IMR-90 (cell line): ENCODE results near the gene WNT8B. TPM values are rescaled to one million over a fixed set of nuclear protein-coding genes. Genes with fewer than 3 reads are reported as not detected.

Source experiments
- ATAC-seq: fragments of 200-7000 bp; cut with Tn5 transposase; 2 replicates; pipeline ENCODE4 v1.9.1; 2020; ENCODE audit warnings: low read depth, mild to moderate bottlenecking, moderate library complexity
- BruUV-seq: library from RNA; stranded (reverse); fragments of 400-500 nt; replicated peaks from 2 replicates; lab custom pipeline; 2021; lab: Mats Ljungman, UMichigan
- CTCF ChIA-PET: fragments of 300-600 bp; formaldehyde crosslinking; extraction: SDS; loops from one replicate; lab custom pipeline; 2021; ENCODE audit warnings: antibody characterized with exemption; lab: Yijun Ruan, JAX
- POLR2A ChIA-PET: fragments of 300-600 bp; sonication (Branson Sonifier 250); formaldehyde crosslinking; loops from one replicate; lab custom pipeline; 2022; ENCODE audit warnings: antibody characterized with exemption; ENCODE audit not compliant: unreplicated experiment; lab: Charles Lee
- DNase-seq: peaks from one replicate; pipeline ENCODE4 v3.0.0; 2013
- H2AFZ ChIP-seq: replicated peaks from 2 replicates; pipeline ENCODE3; 2013; ENCODE audit warnings: low read length, mild to moderate bottlenecking; ENCODE audit not compliant: poor library complexity
- H2AK5ac ChIP-seq: 2 replicates; pipeline ENCODE4 v1.6.1; 2013; ENCODE audit warnings: low read depth, low read length, inconsistent platforms
- H2AK9ac ChIP-seq: replicated peaks from 2 replicates; pipeline ENCODE3; 2013; ENCODE audit warnings: mild to moderate bottlenecking, low read depth, low read length, moderate library complexity; ENCODE audit not compliant: poor library complexity
- H2BK120ac ChIP-seq: 2 replicates; pipeline ENCODE4 v1.6.1; 2013; ENCODE audit warnings: low read depth, low read length, inconsistent platforms
- H2BK15ac ChIP-seq: 3 replicates; pipeline ENCODE4 v1.6.1; 2013; ENCODE audit warnings: low read depth, low read length, inconsistent platforms
- H2BK20ac ChIP-seq: 2 replicates; pipeline ENCODE4 v1.6.1; 2013; ENCODE audit warnings: low read depth, mild to moderate bottlenecking, inconsistent platforms, low read length, moderate library complexity
- H2BK5ac ChIP-seq: 2 replicates; pipeline ENCODE4 v1.6.1; 2013; ENCODE audit warnings: mild to moderate bottlenecking, low read depth, low read length, inconsistent platforms; ENCODE audit not compliant: poor library complexity, severe bottlenecking
- H3K14ac ChIP-seq: replicated peaks from 2 replicates; pipeline ENCODE4 v1.6.1; 2013; ENCODE audit warnings: low read depth, low read length, inconsistent platforms
- H3K18ac ChIP-seq: 2 replicates; pipeline ENCODE4 v1.6.1; 2013; ENCODE audit warnings: low read depth, low read length, control low read depth
- H3K23ac ChIP-seq: 2 replicates; pipeline ENCODE4 v1.6.1; 2013; ENCODE audit warnings: low read depth, low read length, inconsistent platforms
- H3K27ac ChIP-seq: 2 replicates; pipeline ENCODE4 v1.5.1; 2013; ENCODE audit warnings: mild to moderate bottlenecking, control low read depth, low read length; ENCODE audit not compliant: insufficient read depth
- H3K27me3 ChIP-seq: 2 replicates; pipeline ENCODE4 v1.6.1; 2013; ENCODE audit warnings: low read length; ENCODE audit not compliant: control insufficient read depth, insufficient read depth
- H3K36me3 ChIP-seq: 2 replicates; pipeline ENCODE4 v1.6.1; 2013; ENCODE audit warnings: low read length, mixed read lengths; ENCODE audit not compliant: control insufficient read depth, insufficient read depth
- H3K4ac ChIP-seq: 2 replicates; pipeline ENCODE4 v1.6.1; 2013; ENCODE audit warnings: low read depth, low read length, inconsistent platforms
- H3K4me1 ChIP-seq: 2 replicates; pipeline ENCODE4 v1.6.1; 2013; ENCODE audit warnings: low read length, mixed read lengths; ENCODE audit not compliant: control insufficient read depth, insufficient read depth
- H3K4me2 ChIP-seq: 2 replicates; pipeline ENCODE4 v1.6.1; 2013; ENCODE audit warnings: low read depth, mild to moderate bottlenecking, control low read depth, low read length, moderate library complexity
- H3K4me3 ChIP-seq: 2 replicates; pipeline ENCODE4 v1.5.1; 2013; ENCODE audit warnings: low read depth, mild to moderate bottlenecking, control low read depth, low read length, moderate library complexity; ENCODE audit not compliant: insufficient read depth
- H3K56ac ChIP-seq: 2 replicates; pipeline ENCODE4 v1.6.1; 2013; ENCODE audit warnings: low read length, inconsistent platforms; ENCODE audit not compliant: insufficient read depth; ENCODE audit errors: extremely low read depth
- H3K79me1 ChIP-seq, 2 experiments: 2 replicates each; pipeline ENCODE4 v1.6.1; 2013; ENCODE audit warnings: low read length in 2 of 2, inconsistent platforms in 1 of 2, low read depth in 1 of 2
- H3K9ac ChIP-seq: 2 replicates; pipeline ENCODE4 v1.6.1; 2013; ENCODE audit warnings: low read depth, low read length, control low read depth
- H3K9me1 ChIP-seq: 2 replicates; pipeline ENCODE4 v1.6.1; 2013; ENCODE audit warnings: low read length, inconsistent platforms; ENCODE audit not compliant: insufficient read depth
- H3K9me3 ChIP-seq: 2 replicates; pipeline ENCODE4 v1.6.1; 2013; ENCODE audit warnings: low read length; ENCODE audit not compliant: control insufficient read depth, insufficient read depth
- H4K20me1 ChIP-seq: 2 replicates; pipeline ENCODE4 v1.6.1; 2013; ENCODE audit warnings: low read length, inconsistent platforms; ENCODE audit not compliant: insufficient read depth
- H4K5ac ChIP-seq: 2 replicates; pipeline ENCODE4 v1.6.1; 2013; ENCODE audit warnings: mild to moderate bottlenecking, low read depth, low read length, control low read depth
- H4K8ac ChIP-seq, 2 experiments: 2 replicates each; pipeline ENCODE4 v1.6.1; 2013; ENCODE audit warnings: low read depth in 2 of 2, low read length in 2 of 2, control low read depth in 1 of 2, inconsistent platforms in 1 of 2
- H4K91ac ChIP-seq: 2 replicates; pipeline ENCODE4 v1.6.1; 2013; ENCODE audit warnings: low read depth, low read length, inconsistent platforms; ENCODE audit not compliant: insufficient read depth
- BHLHE40 ChIP-seq: fragments of 150-350 bp; IDR thresholded peaks from 2 replicates; pipeline ENCODE4 v1.6.1; 2016; ENCODE audit warnings: mild to moderate bottlenecking, low read depth, low read length
- CEBPB ChIP-seq: IDR thresholded peaks from 2 replicates; pipeline ENCODE4 v1.6.1; 2012; ENCODE audit warnings: low read depth, low read length, improper control_type of control experiment
- CHD1 ChIP-seq: IDR thresholded peaks from 2 replicates; pipeline ENCODE4 v1.6.1; 2012; ENCODE audit warnings: low read depth, low read length, improper control_type of control experiment
- FOS ChIP-seq: fragments of 150-350 bp; IDR thresholded peaks from 2 replicates; pipeline ENCODE4 v1.6.1; 2016; ENCODE audit warnings: low read depth, low read length
- MAFK ChIP-seq: IDR thresholded peaks from 2 replicates; pipeline ENCODE4 v1.6.1; 2012; ENCODE audit warnings: low read depth, low read length, improper control_type of control experiment
- MAZ ChIP-seq: IDR thresholded peaks from 2 replicates; pipeline ENCODE4 v1.6.1; 2012; ENCODE audit warnings: low read depth, mild to moderate bottlenecking, low read length, improper control_type of control experiment, moderate library complexity, borderline replicate concordance
- MXI1 ChIP-seq: IDR thresholded peaks from 2 replicates; pipeline ENCODE4 v1.6.1; 2012; ENCODE audit warnings: low read depth, mild to moderate bottlenecking, low read length, moderate library complexity, borderline replicate concordance
- NFE2L2 ChIP-seq: fragments of 150-350 bp; IDR thresholded peaks from 2 replicates; pipeline ENCODE4 v1.6.1; 2016; ENCODE audit warnings: low read depth, mild to moderate bottlenecking, low read length
- POLR2A ChIP-seq: IDR thresholded peaks from 2 replicates; pipeline ENCODE4 v1.6.1; 2012; ENCODE audit warnings: mild to moderate bottlenecking, low read depth, low read length
- RAD21 ChIP-seq: IDR thresholded peaks from 2 replicates; pipeline ENCODE4 v1.6.1; 2012; ENCODE audit warnings: low read length, improper control_type of control experiment
- RCOR1 ChIP-seq: IDR thresholded peaks from 2 replicates; pipeline ENCODE4 v1.6.1; 2012; ENCODE audit warnings: mild to moderate bottlenecking, low read length, improper control_type of control experiment; ENCODE audit not compliant: insufficient replicate concordance
- RFX5 ChIP-seq: IDR thresholded peaks from 2 replicates; pipeline ENCODE4 v1.8.0; 2012; ENCODE audit warnings: low read depth, mild to moderate bottlenecking, low read length, moderate library complexity
- SMC3 ChIP-seq: fragments of 150-350 bp; IDR thresholded peaks from 2 replicates; pipeline ENCODE4 v1.6.1; 2016; ENCODE audit warnings: low read depth, mild to moderate bottlenecking, antibody characterized with exemption, low read length, moderate library complexity
- WGBS, 2 experiments: methylation state at CpG; one replicate each; pipeline versions ENCODE4 v1.1.5 to v1.1.7; 2013; ENCODE audit warnings: missing lambda C conversion rate in 2 of 2; ENCODE audit not compliant: insufficient read length in 1 of 2; ENCODE audit errors: extremely low coverage in 2 of 2; 5-methylcytosine and 5-hydroxymethylcytosine counted together
- dilution Hi-C: fragments of 300-500 bp; cut with HindIII; formaldehyde crosslinking; loops from one replicate; pipeline ENCODE4 v1.14.3; 2018; ENCODE audit warnings: low sequenced_read_pairs; ENCODE audit not compliant: unreplicated experiment
- in situ Hi-C: fragments of 300-500 bp; cut with MboI; formaldehyde crosslinking; loops from 3 replicates; pipeline ENCODE4 v1.14.3; 2019; ENCODE audit warnings: low sequenced_read_pairs, inconsistent platforms, mixed read lengths
- intact Hi-C: fragments of 100-400 bp; cut with micrococcal nuclease; formaldehyde crosslinking; loops from 2 replicates; pipeline ENCODE4 v1.10.0; 2022
- polyA plus RNA-seq, 3 experiments: library from polyadenylated mRNA; depleted of rRNA; stranded (reverse); fragments of >200 nt; gene quantifications; 2 replicates each; pipeline ENCODE4 v1.2.3, GENCODE V29; 2012; ENCODE audit warnings: low replicate concordance in 1 of 3
- total RNA-seq: library from RNA; depleted of rRNA; stranded (reverse); fragments of >200 nt; gene quantifications from 2 replicates; pipeline ENCODE4 v1.2.3, GENCODE V29; 2012
- TF ChIP-seq, protein P1 (sequence below): fragments of 150-350 bp; IDR thresholded peaks from 2 replicates; pipeline ENCODE4 v1.6.1; 2017; ENCODE audit warnings: mild to moderate bottlenecking, antibody characterized with exemption, low read length, low read depth
- TF ChIP-seq, protein P2 (sequence below): conservative IDR thresholded peaks from 2 replicates; pipeline ENCODE4 v1.5.1; 2012; ENCODE audit warnings: mild to moderate bottlenecking, low read depth, low read length, improper control_type of control experiment
- TF ChIP-seq, protein P3 (sequence below): fragments of 150-350 bp; IDR thresholded peaks from 2 replicates; pipeline ENCODE4 v1.6.1; 2016; ENCODE audit warnings: low read depth, mild to moderate bottlenecking, low read length, moderate library complexity, borderline replicate concordance

WNT8B gene
- total and polyA plus RNA-seq, 2 of the 4 experiments (the other 2 are of a cell fraction): 0.03 TPM; not detected in 1

DNA sequence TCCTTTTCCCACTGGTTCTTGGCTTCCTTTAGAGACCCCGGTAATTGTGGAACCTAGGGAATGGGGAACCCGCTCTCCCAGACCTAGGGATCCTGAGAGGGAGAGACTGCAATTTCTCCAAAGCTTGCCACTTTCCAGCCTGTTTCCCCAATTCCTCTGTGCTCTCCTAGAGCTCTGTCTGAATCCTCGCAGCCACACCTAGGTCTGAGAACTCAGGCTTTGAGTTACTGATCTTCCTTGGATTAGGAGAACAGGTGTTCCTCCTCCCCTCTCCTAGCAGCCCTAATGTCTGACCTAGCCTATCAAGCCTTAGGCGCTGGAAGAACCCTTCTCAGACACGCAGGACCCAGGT lies 20.0 kb downstream of the WNT8B start:
- ChIA-PET POLR2A (interaction anchor here (0.6 kb wide), 1 partner anchor 21 kb away, joined by 7 read pairs; no protein-coding TSS in a partner anchor), CTCF (interaction anchor here (0.9 to 2.1 kb wide), 7 partner anchors 9 to 36 kb away, joined by 3 to 22 read pairs (median 12); no protein-coding TSS in a partner anchor)
- Histone ChIP-seq H2AFZ (no peak overlapping the region), H3K27me3 (peaks cover 36% of the 10 kb centered on the region), H4K5ac (no peak overlapping the region), H2BK5ac (no peak overlapping the region), H4K20me1 (no peaks in the 10 kb centered on the region; the same call in 1 of the 2 replicates), H3K56ac (no peak overlapping the region), H3K18ac (no peak overlapping the region), H3K9me3 (no peaks in the 10 kb centered on the region), H3K9ac (no peak overlapping the region), H2AK5ac (no peak overlapping the region), H2BK15ac (no peak overlapping the region), H3K27ac (no peak overlapping the region), H3K4me3 (no peak overlapping the region), H2AK9ac (no peak overlapping the region), H4K8ac (no peak overlapping the region), H3K36me3 (peaks cover 5% of the 10 kb centered on the region), H4K91ac (no peak overlapping the region), H3K14ac (no peak overlapping the region), H2BK120ac (no peak overlapping the region), H3K4ac (no peak overlapping the region), H2BK20ac (no peak overlapping the region), H3K4me2 (no peak overlapping the region; the same call in 1 of the 2 replicates), H3K23ac (no peak overlapping the region; the same call in 1 of the 2 replicates), H3K4me1 (peaks cover 4% of the 10 kb centered on the region; the same call in 1 of the 2 replicates), H3K79me1 (no peaks in the 10 kb centered on the region), H3K9me1 (no peaks in the 10 kb centered on the region)
- dilution Hi-C loops (no loop called here), intact Hi-C loops (loop anchor here (1.0 kb wide), 2 partner anchors 25 to 395 kb away; no protein-coding TSS in a partner anchor), in situ Hi-C loops (no loop called here)
- no TSS peak for BruUV-seq
- DNase-seq: no peak
- no peak for ATAC-seq
- WGBS, 2 experiments: no CpG with 5 or more reads among the region's 5 CpGs
- TF ChIP-seq MAFK (no peak), POLR2A (no peak), FOS (no peak), RFX5 (no peak), MXI1 (no peak), NFE2L2 (no peak), MAZ (no peak), SMC3 (no peak), RCOR1 (no peak), CEBPB (no peak), CHD1 (no peak), BHLHE40 (no peak), RAD21 (no peak)
- TF ChIP-seq, protein P1, sequence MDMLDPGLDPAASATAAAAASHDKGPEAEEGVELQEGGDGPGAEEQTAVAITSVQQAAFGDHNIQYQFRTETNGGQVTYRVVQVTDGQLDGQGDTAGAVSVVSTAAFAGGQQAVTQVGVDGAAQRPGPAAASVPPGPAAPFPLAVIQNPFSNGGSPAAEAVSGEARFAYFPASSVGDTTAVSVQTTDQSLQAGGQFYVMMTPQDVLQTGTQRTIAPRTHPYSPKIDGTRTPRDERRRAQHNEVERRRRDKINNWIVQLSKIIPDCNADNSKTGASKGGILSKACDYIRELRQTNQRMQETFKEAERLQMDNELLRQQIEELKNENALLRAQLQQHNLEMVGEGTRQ: no peak
- TF ChIP-seq, protein P2, sequence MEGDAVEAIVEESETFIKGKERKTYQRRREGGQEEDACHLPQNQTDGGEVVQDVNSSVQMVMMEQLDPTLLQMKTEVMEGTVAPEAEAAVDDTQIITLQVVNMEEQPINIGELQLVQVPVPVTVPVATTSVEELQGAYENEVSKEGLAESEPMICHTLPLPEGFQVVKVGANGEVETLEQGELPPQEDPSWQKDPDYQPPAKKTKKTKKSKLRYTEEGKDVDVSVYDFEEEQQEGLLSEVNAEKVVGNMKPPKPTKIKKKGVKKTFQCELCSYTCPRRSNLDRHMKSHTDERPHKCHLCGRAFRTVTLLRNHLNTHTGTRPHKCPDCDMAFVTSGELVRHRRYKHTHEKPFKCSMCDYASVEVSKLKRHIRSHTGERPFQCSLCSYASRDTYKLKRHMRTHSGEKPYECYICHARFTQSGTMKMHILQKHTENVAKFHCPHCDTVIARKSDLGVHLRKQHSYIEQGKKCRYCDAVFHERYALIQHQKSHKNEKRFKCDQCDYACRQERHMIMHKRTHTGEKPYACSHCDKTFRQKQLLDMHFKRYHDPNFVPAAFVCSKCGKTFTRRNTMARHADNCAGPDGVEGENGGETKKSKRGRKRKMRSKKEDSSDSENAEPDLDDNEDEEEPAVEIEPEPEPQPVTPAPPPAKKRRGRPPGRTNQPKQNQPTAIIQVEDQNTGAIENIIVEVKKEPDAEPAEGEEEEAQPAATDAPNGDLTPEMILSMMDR: no peak
- TF ChIP-seq, protein P3, sequence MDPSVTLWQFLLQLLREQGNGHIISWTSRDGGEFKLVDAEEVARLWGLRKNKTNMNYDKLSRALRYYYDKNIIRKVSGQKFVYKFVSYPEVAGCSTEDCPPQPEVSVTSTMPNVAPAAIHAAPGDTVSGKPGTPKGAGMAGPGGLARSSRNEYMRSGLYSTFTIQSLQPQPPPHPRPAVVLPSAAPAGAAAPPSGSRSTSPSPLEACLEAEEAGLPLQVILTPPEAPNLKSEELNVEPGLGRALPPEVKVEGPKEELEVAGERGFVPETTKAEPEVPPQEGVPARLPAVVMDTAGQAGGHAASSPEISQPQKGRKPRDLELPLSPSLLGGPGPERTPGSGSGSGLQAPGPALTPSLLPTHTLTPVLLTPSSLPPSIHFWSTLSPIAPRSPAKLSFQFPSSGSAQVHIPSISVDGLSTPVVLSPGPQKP: no peak
